HepG2 (cell line): ENCODE data around the gene CDK5RAP1. TPM values are rescaled to one million over a fixed set of nuclear protein-coding genes. Genes with fewer than 3 reads are reported as not detected.
A peak's percentile ranks its signal among the peaks of the same experiment; 100 is the strongest.

Experiments used
- AFF4 ChIP-seq: sonication (generic); formaldehyde crosslinking; IDR thresholded peaks from 2 replicates; pipeline ENCODE4 v1.4.0; 2020; ENCODE audit warnings: missing genetic modification reagents
- ATF7 ChIP-seq, 2 experiments: fragments of 450-650 bp in 1 of 2; sonication (generic) in 1 of 2; formaldehyde crosslinking in 1 of 2; IDR thresholded peaks; 2 replicates each; pipeline versions ENCODE4 v1.4.0 to v1.6.1; 2016 to 2020; ENCODE audit warnings: antibody characterized with exemption in 1 of 2, mild to moderate bottlenecking in 1 of 2, missing genetic modification reagents in 1 of 2
- ATF7-NPFF ChIP-seq: sonication (generic); formaldehyde crosslinking; IDR thresholded peaks from 2 replicates; pipeline ENCODE4 v1.8.1; 2023; ENCODE audit warnings: mild to moderate bottlenecking, low read depth, missing genetic modification reagents, moderate library complexity
- CTCF ChIP-seq: sonication (generic); formaldehyde crosslinking; IDR thresholded peaks from 2 replicates; pipeline ENCODE4 v1.5.0; 2020; ENCODE audit warnings: mild to moderate bottlenecking, missing genetic modification reagents, moderate library complexity
- JDP2 ChIP-seq: sonication (generic); formaldehyde crosslinking; IDR thresholded peaks from 2 replicates; pipeline ENCODE4 v1.8.1; 2022; ENCODE audit warnings: missing genetic modification reagents, borderline replicate concordance
- KLF13 ChIP-seq: sonication (generic); formaldehyde crosslinking; IDR thresholded peaks from 2 replicates; pipeline ENCODE4 v1.4.0; 2020; ENCODE audit warnings: mild to moderate bottlenecking, missing genetic modification reagents
- KMT2B ChIP-seq: IDR thresholded peaks from 2 replicates; pipeline ENCODE4 v1.6.1; 2016; ENCODE audit warnings: missing genetic modification reagents, missing compliant biosample characterization
- MTF1 ChIP-seq: sonication (generic); formaldehyde crosslinking; IDR thresholded peaks from 2 replicates; pipeline ENCODE4 v1.5.0; 2020; ENCODE audit warnings: missing genetic modification reagents
- MXI1 ChIP-seq: IDR thresholded peaks from 3 replicates; pipeline ENCODE4 v1.6.1; 2012; ENCODE audit warnings: low read depth, low read length, inconsistent platforms, borderline replicate concordance
- NCOA1 ChIP-seq: sonication (generic); formaldehyde crosslinking; IDR thresholded peaks from 2 replicates; pipeline ENCODE4 v1.9.0; 2021; ENCODE audit warnings: missing genetic modification reagents
- POLR2AphosphoS2 ChIP-seq: IDR thresholded peaks from 2 replicates; pipeline ENCODE4 v1.6.1; 2011; ENCODE audit warnings: low read depth, low read length, improper control_type of control experiment
- PRPF4 ChIP-seq: fragments of 200-400 bp; formaldehyde crosslinking; IDR thresholded peaks from 2 replicates; pipeline ENCODE4 v1.6.1; 2016; ENCODE audit warnings: low read length, low read depth; ENCODE audit not compliant: poor library complexity, severe bottlenecking
- RFX1 ChIP-seq: fragments of 450-650 bp; IDR thresholded peaks from 2 replicates; pipeline ENCODE4 v1.6.1; 2017
- RXRA ChIP-seq: sonication (generic); formaldehyde crosslinking; IDR thresholded peaks from 2 replicates; pipeline ENCODE4 v1.5.1; 2020; ENCODE audit warnings: missing genetic modification reagents
- SSRP1 ChIP-seq: IDR thresholded peaks from 2 replicates; pipeline ENCODE4 v1.6.1; 2016; ENCODE audit warnings: control low read depth
- XRCC5 ChIP-seq: fragments of 200-400 bp; formaldehyde crosslinking; optimal IDR thresholded peaks from 2 replicates; pipeline ENCODE3; 2017; ENCODE audit warnings: mild to moderate bottlenecking, low read length
- ZFP36 ChIP-seq: fragments of 150-350 bp; IDR thresholded peaks from 2 replicates; pipeline ENCODE4 v1.6.1; 2018; ENCODE audit warnings: borderline replicate concordance, low read length, low read depth; ENCODE audit not compliant: partially characterized antibody
- ZNF20 ChIP-seq: sonication (generic); formaldehyde crosslinking; IDR thresholded peaks from 2 replicates; pipeline ENCODE4 v1.4.0; 2020; ENCODE audit warnings: mild to moderate bottlenecking, moderate library complexity, missing genetic modification reagents
- ZNF256 ChIP-seq: sonication (generic); formaldehyde crosslinking; conservative IDR thresholded peaks from 2 replicates; pipeline ENCODE4 v1.4.0; 2020; ENCODE audit warnings: missing genetic modification reagents
- ZNF414 ChIP-seq: sonication (generic); formaldehyde crosslinking; IDR thresholded peaks from 2 replicates; pipeline ENCODE4 v1.5.0; 2020; ENCODE audit warnings: missing genetic modification reagents
- ZNF468 ChIP-seq: sonication (generic); formaldehyde crosslinking; IDR thresholded peaks from 2 replicates; pipeline ENCODE4 v1.8.0; 2022; ENCODE audit warnings: mild to moderate bottlenecking, moderate library complexity, missing genetic modification reagents
- ZNF710 ChIP-seq: sonication (generic); formaldehyde crosslinking; IDR thresholded peaks from 2 replicates; pipeline ENCODE4 v1.5.0; 2020; ENCODE audit warnings: mild to moderate bottlenecking, missing genetic modification reagents, borderline replicate concordance
- ZNF878 ChIP-seq: sonication (generic); formaldehyde crosslinking; IDR thresholded peaks from 2 replicates; pipeline ENCODE4 v1.8.1; 2023; ENCODE audit warnings: mild to moderate bottlenecking, missing genetic modification reagents, moderate library complexity
- polyA plus RNA-seq, 8 experiments: library from polyadenylated mRNA; depleted of rRNA in 3 of 8; stranded (reverse) in 7 of 8; unstranded in 1 of 8; fragments of >200 nt; fragmentation: Illumina TruSeq in 4 of 8; extraction: Trizol in 4 of 8; gene quantifications; 2 replicates each; pipeline versions ENCODE4 v1.2.1 to v1.2.3, GENCODE V29; 2011 to 2016; ENCODE audit warnings: low read depth in 4 of 8, missing spikeins in 1 of 8, mixed read lengths in 1 of 8; ENCODE audit not compliant: insufficient read depth in 1 of 8
- total RNA-seq, 5 experiments: library from RNA; depleted of rRNA; stranded (reverse); fragments of >200 nt; fragmentation: Illumina TruSeq; extraction: Trizol; gene quantifications; 2 replicates each; pipeline ENCODE4 v1.2.3, GENCODE V29; 2016; ENCODE audit warnings: low read depth in 1 of 5

The CDK5RAP1 gene
- total and polyA plus RNA-seq, 2 of the 13 experiments (the other 11 are each of a cell fraction or from before 2014, with no cell fraction given), result 53.6 to 98.2 TPM

- TF ChIP-seq ZNF710 (CRISPR knock-in tag) (no peak), ZFP36 (no peak), KMT2B (CRISPR knock-in tag) (no peak), POLR2AphosphoS2 (no peak), PRPF4 (no peak), NCOA1 (CRISPR knock-in tag) (no peak), ZNF414 (CRISPR knock-in tag) (no peak), SSRP1 (CRISPR knock-in tag) (no peak), ZNF468 (CRISPR knock-in tag) (0 out of 2 replicates have a peak, but pooled peaks have one; percentile 56), AFF4 (CRISPR knock-in tag) (no peak), ATF7-NPFF (no peak), ZNF256 (CRISPR knock-in tag) (no peak), XRCC5 (peak; percentile 40), RFX1 (no peak), KLF13 (CRISPR knock-in tag) (no peak), ZNF878 (CRISPR knock-in tag) (no peak), ATF7 (IDR thresholded peaks at IDR 0.05) (no peak), ATF7 (CRISPR knock-in tag; IDR thresholded peaks at IDR 0.05) (0 out of 2 replicates have a peak, but pooled peaks have one; percentile 17), RXRA (CRISPR knock-in tag) (peak; percentile 49; the same call in 1 of the 2 replicates), ZNF20 (CRISPR knock-in tag) (no peak), MTF1 (CRISPR knock-in tag) (no peak), JDP2 (CRISPR knock-in tag) (no peak), MXI1 (no peak), CTCF (0 out of 2 replicates have a peak, but pooled peaks have one; percentile 3)
These were observed 90.9 kb downstream of the CDK5RAP1 start (continued) for GRCh38 chr20:33310327-33310899.
